K562 (cell line): ENCODE data around the gene CAMSAP3. TPM values are rescaled to one million over a fixed set of nuclear protein-coding genes. Genes with fewer than 3 reads are reported as not detected.
A peak's percentile ranks its signal among the peaks of the same experiment; 100 is the strongest.

Experiments
- ARID2 ChIP-seq: fragments of 450-650 bp; IDR thresholded peaks from 2 replicates; pipeline ENCODE4 v1.6.1; 2017; ENCODE audit warnings: antibody characterized with exemption, mild to moderate bottlenecking
- BCOR ChIP-seq: fragments of 450-650 bp; IDR thresholded peaks from 2 replicates; pipeline ENCODE4 v1.6.1; 2016
- FOS ChIP-seq: IDR thresholded peaks from 3 replicates; pipeline ENCODE4 v1.6.1; 2011; ENCODE audit not compliant: insufficient read length; ENCODE audit errors: extremely low read depth
- KDM5B ChIP-seq: fragments of 200-600 bp; sonication (generic); IDR thresholded peaks from 2 replicates; pipeline ENCODE4 v1.6.1; 2012; ENCODE audit warnings: low read depth, mild to moderate bottlenecking, moderate library complexity, low read length, control low read depth, inconsistent platforms; ENCODE audit not compliant: insufficient replicate concordance
- NRF1 ChIP-seq, 2 experiments: fragments of 450-650 bp; IDR thresholded peaks in 1 of 2; conservative IDR thresholded peaks in 1 of 2; 2 replicates each; pipeline ENCODE4 v1.6.1; 2014; ENCODE audit warnings: mild to moderate bottlenecking in 2 of 2
- PPARD ChIP-seq: fragments of 250-450 bp; sonication (Bioruptor Pico); IDR thresholded peaks from 2 replicates; pipeline ENCODE4 v1.8.0; 2022; ENCODE audit warnings: inconsistent platforms, mild to moderate bottlenecking, moderate library complexity
- RNF2 ChIP-seq: sonication (generic); IDR thresholded peaks from 2 replicates; pipeline ENCODE4 v1.6.1; 2016
- TBL1XR1 ChIP-seq, 2 experiments: IDR thresholded peaks; 2 replicates each; pipeline ENCODE4 v1.6.1; 2012; ENCODE audit warnings: improper control_type of control experiment in 2 of 2, low read length in 2 of 2, mild to moderate bottlenecking in 1 of 2
- TOE1 ChIP-seq, 2 experiments: fragments of 450-650 bp in 1 of 2; sonication (generic) in 1 of 2; formaldehyde crosslinking in 1 of 2; IDR thresholded peaks; 2 replicates each; pipeline versions ENCODE4 v1.7.1 to v1.8.0; 2016 to 2022; ENCODE audit warnings: borderline replicate concordance in 2 of 2, mild to moderate bottlenecking in 2 of 2, antibody characterized with exemption in 1 of 2, inconsistent platforms in 1 of 2, low read depth in 1 of 2, missing genetic modification reagents in 1 of 2, moderate library complexity in 1 of 2
- ZEB2 ChIP-seq: fragments of 450-650 bp; IDR thresholded peaks from 2 replicates; pipeline ENCODE4 v1.6.1; 2016
- ZNF197 ChIP-seq: fragments of 200-800 bp; sonication (Bioruptor generic); IDR thresholded peaks from 2 replicates; pipeline ENCODE4 v1.6.1; 2016; ENCODE audit warnings: low read depth, missing genetic modification characterization, missing compliant biosample characterization
- ZNF707 ChIP-seq: fragments of 250-450 bp; sonication (Bioruptor Pico); conservative IDR thresholded peaks from 2 replicates; pipeline ENCODE4 v1.8.0; 2022; ENCODE audit warnings: inconsistent platforms, mild to moderate bottlenecking, moderate library complexity
- ZNF766 ChIP-seq: fragments of 200-800 bp; sonication (Bioruptor generic); conservative IDR thresholded peaks from 2 replicates; pipeline ENCODE4 v1.6.1; 2016; ENCODE audit warnings: missing genetic modification characterization, missing compliant biosample characterization
- polyA plus RNA-seq, 8 experiments: library from polyadenylated mRNA; depleted of rRNA in 4 of 8; stranded (reverse) in 5 of 8; unstranded in 3 of 8; fragments of >200 nt; fragmentation: Nextera tagmentation in 2 of 8; fragmentation: Illumina TruSeq in 1 of 8; extraction: Ambion mirVana in 2 of 8; extraction: Trizol in 1 of 8; gene quantifications; 2 replicates each; pipeline versions ENCODE4 v1.2.1 to v1.2.3, GENCODE V29; 2011 to 2014; ENCODE audit warnings: inconsistent platforms in 1 of 8, missing spikeins in 1 of 8
- total RNA-seq, 7 experiments: library from RNA; depleted of rRNA in 6 of 7; stranded (reverse); fragments of >200 nt in 6 of 7; fragmentation: Illumina TruSeq in 2 of 7; extraction: Trizol in 2 of 7; gene quantifications; 2 replicates each; pipeline versions ENCODE4 v1.2.1 to v1.2.3, GENCODE V29; 2011 to 2021; ENCODE audit warnings: low replicate concordance in 1 of 7
- TF ChIP-seq, protein P1 (sequence below): fragments of 250-450 bp; sonication (Bioruptor Pico); IDR thresholded peaks from 2 replicates; pipeline ENCODE4 v1.6.1; 2021; ENCODE audit warnings: mild to moderate bottlenecking
- TF ChIP-seq, protein P2 (sequence below), 3 experiments: fragments of 200-800 bp in 1 of 3; fragments of 250-450 bp in 1 of 3; fragments of 450-650 bp in 1 of 3; sonication (Bioruptor Pico) in 1 of 3; sonication (Bioruptor generic) in 1 of 3; formaldehyde crosslinking in 1 of 3; IDR thresholded peaks; 2 replicates each; pipeline versions ENCODE4 v1.6.1 to v1.8.0; 2016 to 2022; ENCODE audit warnings: mild to moderate bottlenecking in 2 of 3, missing genetic modification characterization in 2 of 3, missing compliant biosample characterization in 1 of 3, moderate library complexity in 1 of 3
- TF ChIP-seq, protein P3 (sequence below): fragments of 150-350 bp; IDR thresholded peaks from 2 replicates; pipeline ENCODE4 v1.6.1; 2014; ENCODE audit warnings: low read depth, mild to moderate bottlenecking, low read length, borderline replicate concordance
- TF ChIP-seq, protein P4 (sequence below): fragments of 250-450 bp; sonication (Bioruptor Pico); IDR thresholded peaks from 2 replicates; pipeline ENCODE4 v1.8.0; 2022; ENCODE audit warnings: inconsistent platforms, mild to moderate bottlenecking, moderate library complexity, borderline replicate concordance

CAMSAP3 gene
- total and polyA plus RNA-seq, 9 of the 15 experiments (the other 6 are each of a cell fraction or from before 2014, with no cell fraction given): 0.01 to 0.89 (median 0.22) TPM; not detected in 1

- TF ChIP-seq, protein P1, sequence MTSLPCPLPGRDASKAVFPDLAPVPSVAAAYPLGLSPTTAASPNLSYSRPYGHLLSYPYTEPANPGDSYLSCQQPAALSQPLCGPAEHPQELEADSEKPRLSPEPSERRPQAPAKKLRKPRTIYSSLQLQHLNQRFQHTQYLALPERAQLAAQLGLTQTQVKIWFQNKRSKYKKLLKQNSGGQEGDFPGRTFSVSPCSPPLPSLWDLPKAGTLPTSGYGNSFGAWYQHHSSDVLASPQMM (CRISPR knock-in tag): no peak
- TF ChIP-seq ZNF707 (CRISPR knock-in tag) (no peak), ZNF197 (peak; percentile 91), RNF2 (peak; percentile 29; the same call in 1 of the 2 replicates), NRF1 (conservative IDR thresholded peaks at IDR 0.05 in 1 of 2, IDR thresholded peaks at IDR 0.05 in 1 of 2) (peak; percentile 15 to 35; a peak in 1 of 4 replicates), PPARD (CRISPR knock-in tag) (no peak), KDM5B (no peak), ZNF766 (CRISPR knock-in tag) (peak; percentile 81), TOE1 (IDR thresholded peaks at IDR 0.05; ENCODE audit: borderline replicate concordance) (peak; percentile 65; the same call in 1 of the 2 replicates), TOE1 (CRISPR knock-in tag; IDR thresholded peaks at IDR 0.05; ENCODE audit: borderline replicate concordance, low read depth) (no peak), ARID2 (no peak), TBL1XR1 (IDR thresholded peaks at IDR 0.05; ENCODE audit: low read length in 2 of 2) (0 out of 4 replicates have a peak, but pooled peaks of 1 of the 2 experiments have one; percentile 34), BCOR (no peak), ZEB2 (peak; percentile 56; the same call in 1 of the 2 replicates), FOS (no peak)
- TF ChIP-seq, protein P2, sequence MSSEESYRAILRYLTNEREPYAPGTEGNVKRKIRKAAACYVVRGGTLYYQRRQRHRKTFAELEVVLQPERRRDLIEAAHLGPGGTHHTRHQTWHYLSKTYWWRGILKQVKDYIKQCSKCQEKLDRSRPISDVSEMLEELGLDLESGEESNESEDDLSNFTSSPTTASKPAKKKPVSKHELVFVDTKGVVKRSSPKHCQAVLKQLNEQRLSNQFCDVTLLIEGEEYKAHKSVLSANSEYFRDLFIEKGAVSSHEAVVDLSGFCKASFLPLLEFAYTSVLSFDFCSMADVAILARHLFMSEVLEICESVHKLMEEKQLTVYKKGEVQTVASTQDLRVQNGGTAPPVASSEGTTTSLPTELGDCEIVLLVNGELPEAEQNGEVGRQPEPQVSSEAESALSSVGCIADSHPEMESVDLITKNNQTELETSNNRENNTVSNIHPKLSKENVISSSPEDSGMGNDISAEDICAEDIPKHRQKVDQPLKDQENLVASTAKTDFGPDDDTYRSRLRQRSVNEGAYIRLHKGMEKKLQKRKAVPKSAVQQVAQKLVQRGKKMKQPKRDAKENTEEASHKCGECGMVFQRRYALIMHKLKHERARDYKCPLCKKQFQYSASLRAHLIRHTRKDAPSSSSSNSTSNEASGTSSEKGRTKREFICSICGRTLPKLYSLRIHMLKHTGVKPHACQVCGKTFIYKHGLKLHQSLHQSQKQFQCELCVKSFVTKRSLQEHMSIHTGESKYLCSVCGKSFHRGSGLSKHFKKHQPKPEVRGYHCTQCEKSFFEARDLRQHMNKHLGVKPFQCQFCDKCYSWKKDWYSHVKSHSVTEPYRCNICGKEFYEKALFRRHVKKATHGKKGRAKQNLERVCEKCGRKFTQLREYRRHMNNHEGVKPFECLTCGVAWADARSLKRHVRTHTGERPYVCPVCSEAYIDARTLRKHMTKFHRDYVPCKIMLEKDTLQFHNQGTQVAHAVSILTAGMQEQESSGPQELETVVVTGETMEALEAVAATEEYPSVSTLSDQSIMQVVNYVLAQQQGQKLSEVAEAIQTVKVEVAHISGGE (CRISPR knock-in tag; IDR thresholded peaks at IDR 0.05): peak in 1 of 3 experiments; percentile 61; a peak in 2 of 6 replicates
- TF ChIP-seq, protein P3, sequence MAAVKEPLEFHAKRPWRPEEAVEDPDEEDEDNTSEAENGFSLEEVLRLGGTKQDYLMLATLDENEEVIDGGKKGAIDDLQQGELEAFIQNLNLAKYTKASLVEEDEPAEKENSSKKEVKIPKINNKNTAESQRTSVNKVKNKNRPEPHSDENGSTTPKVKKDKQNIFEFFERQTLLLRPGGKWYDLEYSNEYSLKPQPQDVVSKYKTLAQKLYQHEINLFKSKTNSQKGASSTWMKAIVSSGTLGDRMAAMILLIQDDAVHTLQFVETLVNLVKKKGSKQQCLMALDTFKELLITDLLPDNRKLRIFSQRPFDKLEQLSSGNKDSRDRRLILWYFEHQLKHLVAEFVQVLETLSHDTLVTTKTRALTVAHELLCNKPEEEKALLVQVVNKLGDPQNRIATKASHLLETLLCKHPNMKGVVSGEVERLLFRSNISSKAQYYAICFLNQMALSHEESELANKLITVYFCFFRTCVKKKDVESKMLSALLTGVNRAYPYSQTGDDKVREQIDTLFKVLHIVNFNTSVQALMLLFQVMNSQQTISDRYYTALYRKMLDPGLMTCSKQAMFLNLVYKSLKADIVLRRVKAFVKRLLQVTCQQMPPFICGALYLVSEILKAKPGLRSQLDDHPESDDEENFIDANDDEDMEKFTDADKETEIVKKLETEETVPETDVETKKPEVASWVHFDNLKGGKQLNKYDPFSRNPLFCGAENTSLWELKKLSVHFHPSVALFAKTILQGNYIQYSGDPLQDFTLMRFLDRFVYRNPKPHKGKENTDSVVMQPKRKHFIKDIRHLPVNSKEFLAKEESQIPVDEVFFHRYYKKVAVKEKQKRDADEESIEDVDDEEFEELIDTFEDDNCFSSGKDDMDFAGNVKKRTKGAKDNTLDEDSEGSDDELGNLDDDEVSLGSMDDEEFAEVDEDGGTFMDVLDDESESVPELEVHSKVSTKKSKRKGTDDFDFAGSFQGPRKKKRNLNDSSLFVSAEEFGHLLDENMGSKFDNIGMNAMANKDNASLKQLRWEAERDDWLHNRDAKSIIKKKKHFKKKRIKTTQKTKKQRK: no peak
- TF ChIP-seq, protein P4, sequence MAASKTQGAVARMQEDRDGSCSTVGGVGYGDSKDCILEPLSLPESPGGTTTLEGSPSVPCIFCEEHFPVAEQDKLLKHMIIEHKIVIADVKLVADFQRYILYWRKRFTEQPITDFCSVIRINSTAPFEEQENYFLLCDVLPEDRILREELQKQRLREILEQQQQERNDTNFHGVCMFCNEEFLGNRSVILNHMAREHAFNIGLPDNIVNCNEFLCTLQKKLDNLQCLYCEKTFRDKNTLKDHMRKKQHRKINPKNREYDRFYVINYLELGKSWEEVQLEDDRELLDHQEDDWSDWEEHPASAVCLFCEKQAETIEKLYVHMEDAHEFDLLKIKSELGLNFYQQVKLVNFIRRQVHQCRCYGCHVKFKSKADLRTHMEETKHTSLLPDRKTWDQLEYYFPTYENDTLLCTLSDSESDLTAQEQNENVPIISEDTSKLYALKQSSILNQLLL (CRISPR knock-in tag): no peak
Observed at GRCh38 chr19:7550987-7551761, 44.5 kb upstream of the CAMSAP3 start (continued).
